ENCODE data around the gene COMT. TPM values are rescaled to one million over a fixed set of nuclear protein-coding genes. Genes with fewer than 3 reads are reported as not detected.
A peak's percentile ranks its signal among the peaks of the same experiment; 100 is the strongest.

COMT gene
- total and polyA plus RNA-seq, 9 of the 15 experiments (the other 6 are each of a cell fraction or from before 2014, with no cell fraction given) = 12.5 to 351 (median 155) TPM

- TF ChIP-seq FOXK2 (conservative IDR thresholded peaks at IDR 0.05 in 1 of 2, IDR thresholded peaks at IDR 0.05 in 1 of 2; ENCODE audit: low read depth in 2 of 2) = 0 out of 4 replicates have a peak, but pooled peaks of 1 of the 2 experiments have one; percentile 14
- TF ChIP-seq BACH1 (tag; IDR thresholded peaks at IDR 0.05) = no peak
- no peak for TF ChIP-seq HMG20A (CRISPR knock-in tag; conservative IDR thresholded peaks at IDR 0.05)
- no peak for TF ChIP-seq CC2D1A (IDR thresholded peaks at IDR 0.05)
- TF ChIP-seq, protein P1, sequence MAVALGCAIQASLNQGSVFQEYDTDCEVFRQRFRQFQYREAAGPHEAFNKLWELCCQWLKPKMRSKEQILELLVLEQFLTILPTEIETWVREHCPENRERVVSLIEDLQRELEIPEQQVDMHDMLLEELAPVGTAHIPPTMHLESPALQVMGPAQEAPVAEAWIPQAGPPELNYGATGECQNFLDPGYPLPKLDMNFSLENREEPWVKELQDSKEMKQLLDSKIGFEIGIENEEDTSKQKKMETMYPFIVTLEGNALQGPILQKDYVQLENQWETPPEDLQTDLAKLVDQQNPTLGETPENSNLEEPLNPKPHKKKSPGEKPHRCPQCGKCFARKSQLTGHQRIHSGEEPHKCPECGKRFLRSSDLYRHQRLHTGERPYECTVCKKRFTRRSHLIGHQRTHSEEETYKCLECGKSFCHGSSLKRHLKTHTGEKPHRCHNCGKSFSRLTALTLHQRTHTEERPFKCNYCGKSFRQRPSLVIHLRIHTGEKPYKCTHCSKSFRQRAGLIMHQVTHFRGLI (CRISPR knock-in tag; IDR thresholded peaks at IDR 0.05) = no peak
- no peak for TF ChIP-seq IFI16 (CRISPR knock-in tag; IDR thresholded peaks at IDR 0.05)
- TF ChIP-seq C11orf30 (IDR thresholded peaks at IDR 0.05; ENCODE audit: low read depth) = no peak
- no peak for TF ChIP-seq RBM14 (IDR thresholded peaks at IDR 0.05; ENCODE audit: borderline replicate concordance, insufficient read depth, low read depth, low read length)
- TF ChIP-seq PRMT5 (CRISPR knock-in tag; IDR thresholded peaks at IDR 0.05) = 0 out of 2 replicates have a peak, but pooled peaks have one; percentile 1
- TF ChIP-seq SIN3A (IDR thresholded peaks at IDR 0.05; ENCODE audit: borderline replicate concordance in 2 of 2, control insufficient read depth in 1 of 2, low read depth in 2 of 2, low read length in 2 of 2) = 0 out of 4 replicates have a peak, but pooled peaks of 1 of the 2 experiments have one; percentile 26
- no peak for TF ChIP-seq KDM4B (IDR thresholded peaks at IDR 0.05; ENCODE audit: borderline replicate concordance in 2 of 2, low read depth in 1 of 2)
- peak; percentile 34; the same call in 1 of the 2 replicates for TF ChIP-seq ZNF764 (CRISPR knock-in tag; IDR thresholded peaks at IDR 0.05; ENCODE audit: low read depth)
- no peak for TF ChIP-seq ZNF445 (CRISPR knock-in tag; IDR thresholded peaks at IDR 0.05; ENCODE audit: low read depth)
- no peak for TF ChIP-seq KDM1A (IDR thresholded peaks at IDR 0.05)
- no peak for TF ChIP-seq ATF1 (CRISPR knock-in tag; IDR thresholded peaks at IDR 0.05)
- TF ChIP-seq ATF1 (tag; IDR thresholded peaks at IDR 0.05) = 0 out of 2 replicates have a peak, but pooled peaks have one; percentile 7
- no peak for TF ChIP-seq ZNF75A (CRISPR knock-in tag; IDR thresholded peaks at IDR 0.05)
- TF ChIP-seq ZNF311 (CRISPR knock-in tag; IDR thresholded peaks at IDR 0.05) = no peak
- no peak for TF ChIP-seq SREBF1 (IDR thresholded peaks at IDR 0.05; ENCODE audit: borderline replicate concordance, low read depth, low read length)
- no peak for TF ChIP-seq GABPA (tag; conservative IDR thresholded peaks at IDR 0.05; ENCODE audit: low read depth)
Measured at GRCh38 chr22:19984201-19984753, 42.7 kb downstream of the COMT start (continued).
